K562 (cell line): Measurements from ENCODE around the gene BCL2L12. TPM values are rescaled to one million over a fixed set of nuclear protein-coding genes. Genes with fewer than 3 reads are reported as not detected.

Experiments used
- ASH1L ChIP-seq: fragments of 450-650 bp; IDR thresholded peaks from 2 replicates; pipeline ENCODE4 v1.6.1; 2018; ENCODE audit warnings: borderline replicate concordance, mild to moderate bottlenecking, low read depth; ENCODE audit not compliant: partially characterized antibody
- CHD7 ChIP-seq: fragments of 200-600 bp; sonication (generic); IDR thresholded peaks from one replicate; pipeline ENCODE4 v1.6.1; 2012; ENCODE audit warnings: mild to moderate bottlenecking, low read depth, low read length, inconsistent platforms
- CREB1 ChIP-seq, 2 experiments: sonication (generic) in 1 of 2; formaldehyde crosslinking in 1 of 2; IDR thresholded peaks; 2 replicates each; pipeline versions ENCODE4 v1.6.1 to v1.8.0; 2012 to 2022; ENCODE audit warnings: inconsistent platforms in 1 of 2, mild to moderate bottlenecking in 1 of 2, missing genetic modification reagents in 1 of 2, moderate library complexity in 1 of 2
- FOS ChIP-seq: IDR thresholded peaks from 3 replicates; pipeline ENCODE4 v1.6.1; 2011; ENCODE audit not compliant: insufficient read length; ENCODE audit errors: extremely low read depth
- HNRNPLL ChIP-seq: fragments of 200-400 bp; formaldehyde crosslinking; IDR thresholded peaks from 2 replicates; pipeline ENCODE4 v1.6.1; 2017; ENCODE audit warnings: low read length, low read depth, mild to moderate bottlenecking; ENCODE audit not compliant: poor library complexity, severe bottlenecking
- IFI16 ChIP-seq: fragments of 250-450 bp; sonication (Bioruptor Pico); IDR thresholded peaks from 2 replicates; pipeline ENCODE4 v2.1.2; 2022; ENCODE audit warnings: mild to moderate bottlenecking, inconsistent platforms
- MAFK ChIP-seq: IDR thresholded peaks from 2 replicates; pipeline ENCODE4 v1.6.1; 2011; ENCODE audit warnings: low read length, improper control_type of control experiment
- NUFIP1 ChIP-seq: fragments of 450-650 bp; IDR thresholded peaks from 2 replicates; pipeline ENCODE4 v1.6.1; 2018; ENCODE audit not compliant: partially characterized antibody
- RBM25 ChIP-seq: fragments of 200-400 bp; formaldehyde crosslinking; IDR thresholded peaks from 2 replicates; pipeline ENCODE4 v1.6.1; 2018; ENCODE audit warnings: low read length, low read depth, moderate library complexity; ENCODE audit not compliant: severe bottlenecking
- RNF2 ChIP-seq: sonication (generic); IDR thresholded peaks from 2 replicates; pipeline ENCODE4 v1.6.1; 2016
- SP1 ChIP-seq: sonication (generic); formaldehyde crosslinking; IDR thresholded peaks from 2 replicates; pipeline ENCODE4 v1.8.1; 2022; ENCODE audit warnings: mild to moderate bottlenecking, missing genetic modification reagents
- SP2 ChIP-seq: IDR thresholded peaks from 2 replicates; pipeline ENCODE4 v1.6.1; 2011; ENCODE audit warnings: mild to moderate bottlenecking, low read depth, low read length, moderate library complexity; ENCODE audit not compliant: poor library complexity, severe bottlenecking; ENCODE audit errors: extremely low read depth
- TEAD1 ChIP-seq, 2 experiments: fragments of 450-650 bp in 1 of 2; sonication (generic) in 1 of 2; formaldehyde crosslinking; IDR thresholded peaks; 2 replicates each; pipeline versions ENCODE4 v1.4.0 to v1.8.0; 2020 to 2022; ENCODE audit warnings: mild to moderate bottlenecking in 2 of 2, missing genetic modification reagents in 1 of 2
- TRIM24 ChIP-seq, 2 experiments: fragments of 450-650 bp; IDR thresholded peaks; 2 replicates each; pipeline ENCODE4 v1.6.1; 2016
- ZBTB7A ChIP-seq: IDR thresholded peaks from 2 replicates; pipeline ENCODE4 v1.6.1; 2011; ENCODE audit warnings: low read depth, mild to moderate bottlenecking, low read length, moderate library complexity, borderline replicate concordance; ENCODE audit not compliant: control insufficient read depth
- polyA plus RNA-seq, 8 experiments: library from polyadenylated mRNA; depleted of rRNA in 4 of 8; stranded (reverse) in 5 of 8; unstranded in 3 of 8; fragments of >200 nt; fragmentation: Nextera tagmentation in 2 of 8; fragmentation: Illumina TruSeq in 1 of 8; extraction: Ambion mirVana in 2 of 8; extraction: Trizol in 1 of 8; gene quantifications; 2 replicates each; pipeline versions ENCODE4 v1.2.1 to v1.2.3, GENCODE V29; 2011 to 2014; ENCODE audit warnings: inconsistent platforms in 1 of 8, missing spikeins in 1 of 8
- total RNA-seq, 7 experiments: library from RNA; depleted of rRNA in 6 of 7; stranded (reverse); fragments of >200 nt in 6 of 7; fragmentation: Illumina TruSeq in 2 of 7; extraction: Trizol in 2 of 7; gene quantifications; 2 replicates each; pipeline versions ENCODE4 v1.2.1 to v1.2.3, GENCODE V29; 2011 to 2021; ENCODE audit warnings: low replicate concordance in 1 of 7
- TF ChIP-seq, protein P1 (sequence below), 2 experiments: fragments of 450-650 bp in 1 of 2; sonication (generic) in 1 of 2; formaldehyde crosslinking in 1 of 2; IDR thresholded peaks in 1 of 2; conservative IDR thresholded peaks in 1 of 2; 2 replicates each; pipeline versions ENCODE4 v1.6.1 to v1.8.1; 2016 to 2023; ENCODE audit warnings: mild to moderate bottlenecking in 2 of 2, moderate library complexity in 2 of 2, inconsistent platforms in 1 of 2, missing genetic modification reagents in 1 of 2

Gene BCL2L12
- total and polyA plus RNA-seq, 9 of the 15 experiments (the other 6 are each of a cell fraction or from before 2014, with no cell fraction given): 7.4 to 263 (median 81.2) TPM

DNA sequence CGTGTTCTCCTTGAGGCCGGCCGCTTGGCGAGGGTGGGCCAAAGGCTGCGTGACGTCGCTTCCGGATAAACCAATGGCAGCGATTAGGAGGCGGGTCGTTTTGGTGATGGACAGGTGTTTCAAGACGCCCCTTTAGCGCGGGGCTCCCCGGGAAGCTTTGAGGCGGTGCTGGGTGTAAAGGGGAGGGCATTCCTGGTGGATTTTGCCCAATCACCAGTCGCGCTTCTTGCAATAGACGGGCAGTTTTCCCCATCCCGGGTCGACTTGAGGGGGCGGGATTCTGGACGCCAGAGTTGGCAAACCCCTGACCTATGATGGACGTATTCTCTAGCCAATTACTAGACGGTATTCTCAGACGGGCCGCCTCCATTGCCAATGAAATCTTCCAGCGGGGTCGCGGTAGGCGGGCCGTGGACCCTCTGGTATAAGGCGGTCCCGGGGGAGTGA, 11.1 kb downstream of the BCL2L12 start (continued):
- TF ChIP-seq CHD7: no peak
- TF ChIP-seq, protein P1, sequence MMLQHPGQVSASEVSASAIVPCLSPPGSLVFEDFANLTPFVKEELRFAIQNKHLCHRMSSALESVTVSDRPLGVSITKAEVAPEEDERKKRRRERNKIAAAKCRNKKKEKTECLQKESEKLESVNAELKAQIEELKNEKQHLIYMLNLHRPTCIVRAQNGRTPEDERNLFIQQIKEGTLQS (IDR thresholded peaks at IDR 0.05): no peak
- TF ChIP-seq, protein P1 (CRISPR knock-in tag; conservative IDR thresholded peaks at IDR 0.05): peak; percentile 13; the same call in 1 of the 2 replicates
- peak; percentile 91; the same call in 1 of the 2 replicates for TF ChIP-seq ZBTB7A
- TF ChIP-seq IFI16: no peak
- TF ChIP-seq HNRNPLL: peak; percentile 37
- TF ChIP-seq FOS: peak; percentile 97
- TF ChIP-seq TEAD1 (CRISPR knock-in tag; IDR thresholded peaks at IDR 0.05): no peak
- peak; percentile 96 for TF ChIP-seq ASH1L
- peak; percentile 84 for TF ChIP-seq CREB1 (IDR thresholded peaks at IDR 0.05)
- TF ChIP-seq CREB1 (CRISPR knock-in tag; IDR thresholded peaks at IDR 0.05): peak; percentile 94
- TF ChIP-seq SP1: peak; percentile 93
- TF ChIP-seq SP2: peak; percentile 95
- TF ChIP-seq MAFK: peak; percentile 56; the same call in 1 of the 2 replicates
- TF ChIP-seq TRIM24 (IDR thresholded peaks at IDR 0.05): no peak
- TF ChIP-seq RNF2: 0 out of 2 replicates have a peak, but pooled peaks have one; percentile 54
- TF ChIP-seq NUFIP1: no peak
- peak; percentile 91 for TF ChIP-seq RBM25
